SU-DHL-6 (cell line): ENCODE data around the gene PID1.

Experiments
- H2AFZ ChIP-seq: fragments of 200-600 bp; sonication (generic); 2 replicates; pipeline ENCODE4 v1.6.1; 2014; ENCODE audit warnings: low read depth, mild to moderate bottlenecking, moderate library complexity, mixed read lengths, antibody characterized with exemption, low read length; ENCODE audit not compliant: severe bottlenecking
- H3F3A ChIP-seq: fragments of 200-600 bp; shearing (Covaris generic); 2 replicates; pipeline ENCODE4 v1.6.0; 2016; ENCODE audit warnings: antibody characterized with exemption, mild to moderate bottlenecking; ENCODE audit not compliant: insufficient read depth
- H3K27ac ChIP-seq: fragments of 200-600 bp; sonication (generic); 2 replicates; pipeline ENCODE4 v1.5.1; 2016; ENCODE audit warnings: low read depth, mild to moderate bottlenecking, low read length, moderate library complexity, mixed read lengths
- H3K27me3 ChIP-seq: fragments of 200-600 bp; sonication (generic), shearing (Covaris generic); 2 replicates; pipeline ENCODE4 v1.6.0; 2014; ENCODE audit warnings: mild to moderate bottlenecking, low read length
- H3K36me3 ChIP-seq: fragments of 200-600 bp; sonication (generic); 2 replicates; pipeline ENCODE4 v1.6.1; 2014; ENCODE audit warnings: mild to moderate bottlenecking, low read length, mixed read lengths
- H3K4me2 ChIP-seq: fragments of 300-600, 200-600 bp; shearing (Covaris generic), sonication (generic); 2 replicates; pipeline ENCODE4 v1.6.0; 2014; ENCODE audit warnings: low read length, low read depth, mild to moderate bottlenecking; ENCODE audit not compliant: poor library complexity, severe bottlenecking
- H3K4me3 ChIP-seq: fragments of 200-600 bp; sonication (generic); 2 replicates; pipeline ENCODE4 v1.5.1; 2014; ENCODE audit warnings: antibody characterized with exemption, low read length, mild to moderate bottlenecking, mixed read lengths; ENCODE audit not compliant: insufficient read depth, poor library complexity, severe bottlenecking
- H3K79me2 ChIP-seq: fragments of 200-600 bp; sonication (generic); 2 replicates; pipeline ENCODE4 v1.6.1; 2014; ENCODE audit warnings: mild to moderate bottlenecking, low read length, moderate library complexity; ENCODE audit not compliant: insufficient read depth
- H3K9ac ChIP-seq: fragments of 200-600 bp; sonication (generic); 2 replicates; pipeline ENCODE4 v1.7.0; 2014; ENCODE audit warnings: mild to moderate bottlenecking, low read length
- H3K9me2 ChIP-seq: fragments of 200-600 bp; sonication (generic); replicated peaks from 2 replicates; pipeline ENCODE4 v1.6.1; 2014; ENCODE audit warnings: low read length; ENCODE audit not compliant: insufficient read depth
- H3K9me3 ChIP-seq: fragments of 200-600 bp; sonication (generic); 2 replicates; pipeline ENCODE4 v1.6.1; 2014; ENCODE audit warnings: low read length, mixed read lengths; ENCODE audit not compliant: insufficient read depth
- H4K20me1 ChIP-seq: fragments of 200-600 bp; sonication (generic); 2 replicates; pipeline ENCODE4 v1.6.1; 2014; ENCODE audit warnings: low read depth, mild to moderate bottlenecking, antibody characterized with exemption, low read length, moderate library complexity, mixed read lengths
- EZH2phosphoT487 ChIP-seq: fragments of 200-600 bp; sonication (generic), shearing (Covaris generic); conservative IDR thresholded peaks from 2 replicates; pipeline ENCODE4 v1.6.1; 2018; ENCODE audit warnings: mild to moderate bottlenecking, antibody characterized with exemption, low read length, moderate library complexity, mixed read lengths
- TF ChIP-seq, protein P1 (sequence below): fragments of 200-600 bp; sonication (generic); IDR thresholded peaks from one replicate; pipeline ENCODE4 v1.5.1; 2017; ENCODE audit warnings: antibody characterized with exemption, mild to moderate bottlenecking, low read length, moderate library complexity; ENCODE audit not compliant: insufficient read depth, poor library complexity, severe bottlenecking

Gene PID1

DNA sequence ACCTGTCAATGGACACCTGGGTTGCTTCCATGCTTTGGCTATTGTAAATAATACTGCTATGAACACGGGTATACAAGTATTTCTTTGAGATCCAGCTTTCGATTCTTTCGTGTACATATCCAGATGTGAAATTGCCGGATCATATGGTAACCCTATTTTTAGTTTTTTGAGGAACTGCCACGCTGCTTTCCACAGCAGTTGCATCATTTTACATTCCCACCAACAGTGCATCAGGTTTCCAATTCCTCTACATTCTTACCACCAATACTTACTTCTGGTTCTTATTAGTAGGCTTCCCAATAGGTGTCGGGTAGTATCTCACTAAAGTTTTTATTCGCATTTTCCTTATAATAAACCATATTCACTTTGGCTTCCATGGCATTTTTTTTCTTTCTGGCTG, 69.6 kb downstream of the PID1 start:
- Histone ChIP-seq H3K27me3 (no peaks in the 10 kb centered on the region), H3K9me3 (no peaks in the 10 kb centered on the region), H4K20me1 (no peaks in the 10 kb centered on the region), H3K4me2 (no peak overlapping the region), H3K4me3 (no peak overlapping the region), H3K9ac (no peak overlapping the region), H3K27ac (no peak overlapping the region), H3K79me2 (no peaks in the 10 kb centered on the region), H3F3A (no peaks in the 10 kb centered on the region), H3K36me3 (no peaks in the 10 kb centered on the region), H2AFZ (no peak overlapping the region), H3K9me2 (no peaks in the 10 kb centered on the region)
- TF ChIP-seq, protein P1, sequence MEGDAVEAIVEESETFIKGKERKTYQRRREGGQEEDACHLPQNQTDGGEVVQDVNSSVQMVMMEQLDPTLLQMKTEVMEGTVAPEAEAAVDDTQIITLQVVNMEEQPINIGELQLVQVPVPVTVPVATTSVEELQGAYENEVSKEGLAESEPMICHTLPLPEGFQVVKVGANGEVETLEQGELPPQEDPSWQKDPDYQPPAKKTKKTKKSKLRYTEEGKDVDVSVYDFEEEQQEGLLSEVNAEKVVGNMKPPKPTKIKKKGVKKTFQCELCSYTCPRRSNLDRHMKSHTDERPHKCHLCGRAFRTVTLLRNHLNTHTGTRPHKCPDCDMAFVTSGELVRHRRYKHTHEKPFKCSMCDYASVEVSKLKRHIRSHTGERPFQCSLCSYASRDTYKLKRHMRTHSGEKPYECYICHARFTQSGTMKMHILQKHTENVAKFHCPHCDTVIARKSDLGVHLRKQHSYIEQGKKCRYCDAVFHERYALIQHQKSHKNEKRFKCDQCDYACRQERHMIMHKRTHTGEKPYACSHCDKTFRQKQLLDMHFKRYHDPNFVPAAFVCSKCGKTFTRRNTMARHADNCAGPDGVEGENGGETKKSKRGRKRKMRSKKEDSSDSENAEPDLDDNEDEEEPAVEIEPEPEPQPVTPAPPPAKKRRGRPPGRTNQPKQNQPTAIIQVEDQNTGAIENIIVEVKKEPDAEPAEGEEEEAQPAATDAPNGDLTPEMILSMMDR: no peak
- no peak for TF ChIP-seq EZH2phosphoT487

DNA sequence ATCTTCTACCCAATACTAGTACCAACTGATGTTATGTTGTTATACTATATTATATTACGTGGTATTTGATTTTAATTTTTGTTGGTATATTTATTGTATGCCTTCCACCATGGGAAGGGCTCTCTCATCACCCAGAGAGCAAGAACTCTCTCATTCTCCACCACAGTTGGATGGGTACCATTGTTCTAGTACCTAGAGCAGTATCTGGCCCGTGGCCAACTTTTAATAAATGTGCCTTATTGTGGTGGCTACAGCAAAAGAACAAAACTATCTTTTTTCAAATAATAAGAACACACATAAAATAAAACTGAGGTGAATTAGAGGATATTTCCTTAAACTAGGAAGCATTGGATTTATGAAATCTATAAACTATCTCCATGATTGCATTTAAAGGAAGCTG, 71.8 kb downstream of the PID1 start:
- no peaks in the 10 kb centered on the region for H3K79me2 ChIP-seq
- H3K9ac ChIP-seq: no peak overlapping the region
- no peaks in the 10 kb centered on the region for H3K9me3 ChIP-seq
- H3K27me3 ChIP-seq: no peaks in the 10 kb centered on the region
- no peak overlapping the region for H3K4me3 ChIP-seq
- no peaks in the 10 kb centered on the region for H3K9me2 ChIP-seq
- H3K4me2 ChIP-seq: no peak overlapping the region
- no peak for TF ChIP-seq EZH2phosphoT487
- TF ChIP-seq, protein P1: no peak
- no peaks in the 10 kb centered on the region for H3K36me3 ChIP-seq
- no peaks in the 10 kb centered on the region for H3F3A ChIP-seq
- no peak overlapping the region for H3K27ac ChIP-seq
- no peaks in the 10 kb centered on the region for H4K20me1 ChIP-seq
- H2AFZ ChIP-seq: no peak overlapping the region

DNA sequence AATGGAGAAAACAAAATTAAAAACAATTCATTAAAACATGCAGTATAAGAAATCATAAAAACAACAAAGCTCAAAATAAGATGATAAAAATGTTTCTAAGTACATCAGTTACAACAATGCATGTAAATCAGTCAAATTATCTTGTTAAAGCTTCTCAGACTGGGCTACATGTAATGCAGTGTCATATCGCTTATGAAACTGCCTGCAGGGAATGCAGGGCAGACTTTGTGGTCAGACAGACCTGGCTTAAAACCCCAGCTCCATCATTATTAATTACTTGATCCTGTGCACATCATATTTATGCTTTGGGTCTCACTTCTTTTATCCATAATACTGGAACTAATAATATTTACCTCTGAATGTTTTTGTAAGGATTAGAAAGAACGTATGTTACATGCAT, 74.6 kb downstream of the PID1 start:
- no peak for TF ChIP-seq EZH2phosphoT487
- TF ChIP-seq, protein P1: no peak
- H3K27me3 ChIP-seq: no peaks in the 10 kb centered on the region
- no peaks in the 10 kb centered on the region for H3K79me2 ChIP-seq
- no peaks in the 10 kb centered on the region for H3F3A ChIP-seq
- H3K9me2 ChIP-seq: no peaks in the 10 kb centered on the region
- no peak overlapping the region for H3K27ac ChIP-seq
- H3K36me3 ChIP-seq: no peaks in the 10 kb centered on the region
- H2AFZ ChIP-seq: no peak overlapping the region
- H3K9me3 ChIP-seq: no peaks in the 10 kb centered on the region
- H3K4me2 ChIP-seq: no peak overlapping the region
- H4K20me1 ChIP-seq: no peaks in the 10 kb centered on the region
- H3K4me3 ChIP-seq: no peak overlapping the region
- no peak overlapping the region for H3K9ac ChIP-seq
